Endodermal cell (in vitro differentiated cells): ENCODE measurements around the gene RAB11FIP2. TPM values are rescaled to one million over a fixed set of nuclear protein-coding genes. Genes with fewer than 3 reads are reported as not detected.

Experiments
- DNase-seq: peaks from one replicate; pipeline ENCODE4 v3.0.0-alpha.2; 2017
- H3K27ac ChIP-seq: 2 replicates; pipeline ENCODE4 v1.5.1; 2013; ENCODE audit warnings: mild to moderate bottlenecking, low read depth, low read length, moderate library complexity
- H3K27me3 ChIP-seq: 2 replicates; pipeline ENCODE4 v1.6.1; 2013; ENCODE audit warnings: mild to moderate bottlenecking, low read length, moderate library complexity; ENCODE audit not compliant: insufficient read depth, control insufficient read depth, poor library complexity, severe bottlenecking
- H3K36me3 ChIP-seq: 2 replicates; pipeline ENCODE4 v1.7.0; 2013; ENCODE audit warnings: mild to moderate bottlenecking, low read length, moderate library complexity; ENCODE audit not compliant: control insufficient read depth, insufficient read depth
- H3K4me1 ChIP-seq: one replicate; pipeline ENCODE4 v1.7.0; 2013; ENCODE audit warnings: low read length; ENCODE audit not compliant: control insufficient read depth, insufficient read depth
- H3K4me3 ChIP-seq: 2 replicates; pipeline ENCODE4 v1.5.1; 2013; ENCODE audit warnings: mild to moderate bottlenecking, low read length, moderate library complexity
- H3K9ac ChIP-seq: 2 replicates; pipeline ENCODE4 v1.6.1; 2013; ENCODE audit warnings: mild to moderate bottlenecking, low read length, moderate library complexity; ENCODE audit not compliant: poor library complexity, severe bottlenecking; ENCODE audit errors: extremely low read depth
- H3K9me3 ChIP-seq: 2 replicates; pipeline ENCODE4 v1.6.1; 2013; ENCODE audit warnings: mild to moderate bottlenecking, low read length, moderate library complexity; ENCODE audit not compliant: control insufficient read depth
- H3K27ac Mint-ChIP-seq: 2 replicates; pipeline ENCODE4 v1.8.0; 2020; ENCODE audit warnings: mixed read lengths
- H3K27me3 Mint-ChIP-seq: 2 replicates; pipeline ENCODE4 v1.8.0; 2021; ENCODE audit warnings: mild to moderate bottlenecking, mixed read lengths; ENCODE audit not compliant: insufficient read depth
- H3K36me3 Mint-ChIP-seq: 2 replicates; pipeline ENCODE4 v1.8.0; 2020; ENCODE audit warnings: low read depth, mixed read lengths
- H3K4me1 Mint-ChIP-seq: 2 replicates; pipeline ENCODE4 v1.8.0; 2020; ENCODE audit warnings: mixed read lengths
- H3K4me3 Mint-ChIP-seq: 2 replicates; pipeline ENCODE4 v1.8.0; 2020; ENCODE audit warnings: mild to moderate bottlenecking, moderate library complexity, mixed read lengths
- H3K9me3 Mint-ChIP-seq: 2 replicates; pipeline ENCODE4 v1.8.0; 2020; ENCODE audit warnings: mild to moderate bottlenecking, mixed read lengths
- WGBS, 2 experiments: methylation state at CpG; one replicate each; pipeline versions ENCODE4 v1.1.5 to v1.1.7; 2013; ENCODE audit warnings: missing lambda C conversion rate in 2 of 2, mixed read lengths in 1 of 2; ENCODE audit not compliant: insufficient coverage in 1 of 2, insufficient read length in 1 of 2; 5-methylcytosine and 5-hydroxymethylcytosine counted together
- total RNA-seq, 2 donors: library from RNA; stranded (reverse); fragmentation: NEBNext Ultra II Directional in 1 of 2; extraction: Animal tissue kit (Norgen Biotek cat#: 25700) in 1 of 2; gene quantifications; 2 replicates in 1 of 2; 3 replicates in 1 of 2; pipeline ENCODE4 v1.2.1, GENCODE V29; 2021
- TF ChIP-seq, protein P1 (sequence below): fragments of 200-600 bp; sonication (generic); conservative IDR thresholded peaks from 2 replicates; pipeline ENCODE4 v1.5.0; 2021; ENCODE audit warnings: antibody characterized with exemption, mild to moderate bottlenecking

Gene RAB11FIP2
- total RNA-seq, 2 donors from 2014 or later = 21.9 TPM

- TF ChIP-seq, protein P1, sequence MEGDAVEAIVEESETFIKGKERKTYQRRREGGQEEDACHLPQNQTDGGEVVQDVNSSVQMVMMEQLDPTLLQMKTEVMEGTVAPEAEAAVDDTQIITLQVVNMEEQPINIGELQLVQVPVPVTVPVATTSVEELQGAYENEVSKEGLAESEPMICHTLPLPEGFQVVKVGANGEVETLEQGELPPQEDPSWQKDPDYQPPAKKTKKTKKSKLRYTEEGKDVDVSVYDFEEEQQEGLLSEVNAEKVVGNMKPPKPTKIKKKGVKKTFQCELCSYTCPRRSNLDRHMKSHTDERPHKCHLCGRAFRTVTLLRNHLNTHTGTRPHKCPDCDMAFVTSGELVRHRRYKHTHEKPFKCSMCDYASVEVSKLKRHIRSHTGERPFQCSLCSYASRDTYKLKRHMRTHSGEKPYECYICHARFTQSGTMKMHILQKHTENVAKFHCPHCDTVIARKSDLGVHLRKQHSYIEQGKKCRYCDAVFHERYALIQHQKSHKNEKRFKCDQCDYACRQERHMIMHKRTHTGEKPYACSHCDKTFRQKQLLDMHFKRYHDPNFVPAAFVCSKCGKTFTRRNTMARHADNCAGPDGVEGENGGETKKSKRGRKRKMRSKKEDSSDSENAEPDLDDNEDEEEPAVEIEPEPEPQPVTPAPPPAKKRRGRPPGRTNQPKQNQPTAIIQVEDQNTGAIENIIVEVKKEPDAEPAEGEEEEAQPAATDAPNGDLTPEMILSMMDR = no peak
- H3K27me3 ChIP-seq = no peaks in the 10 kb centered on the region
- Mint-ChIP-seq H3K4me1 (no peaks in the 10 kb centered on the region), H3K27me3 (no peaks in the 10 kb centered on the region), H3K9me3 (peaks cover 3% of the 10 kb centered on the region), H3K27ac (no peak overlapping the region), H3K4me3 (no peak overlapping the region), H3K36me3 (no peaks in the 10 kb centered on the region)
- no peak overlapping the region for H3K4me3 ChIP-seq
- WGBS, 2 experiments = 80 to 83% methylated on average over 1 to 3 of the region's 4 CpGs
- H3K9me3 ChIP-seq = no peaks in the 10 kb centered on the region
- peaks cover 2% of the 10 kb centered on the region for H3K4me1 ChIP-seq
- no peaks in the 10 kb centered on the region for H3K36me3 ChIP-seq
- no peak overlapping the region for H3K9ac ChIP-seq
- DNase-seq = no peak
- no peak overlapping the region for H3K27ac ChIP-seq
These were observed 56.8 kb downstream of the RAB11FIP2 start for GRCh38 chr10:117989962-117990361.

GRCh38 chr10:117988814-117989213 lies 57.9 kb downstream of the RAB11FIP2 start:
- H3K27ac Mint-ChIP-seq = no peak overlapping the region
- peaks cover 3% of the 10 kb centered on the region for H3K9me3 Mint-ChIP-seq
- Histone ChIP-seq H3K4me3 (no peak overlapping the region), H3K36me3 (no peaks in the 10 kb centered on the region), H3K4me1 (peaks cover 2% of the 10 kb centered on the region), H3K9ac (no peak overlapping the region), H3K27me3 (no peaks in the 10 kb centered on the region), H3K27ac (no peak overlapping the region), H3K9me3 (no peaks in the 10 kb centered on the region)
- TF ChIP-seq, protein P1 = no peak
- H3K4me1 Mint-ChIP-seq = no peaks in the 10 kb centered on the region
- H3K4me3 Mint-ChIP-seq = no peak overlapping the region
- no peaks in the 10 kb centered on the region for H3K36me3 Mint-ChIP-seq
- 63% methylated on average over 1 of the region's 3 CpGs; no CpG with 5 or more reads in 1 of the 2 experiments for WGBS, 2 experiments
- no peaks in the 10 kb centered on the region for H3K27me3 Mint-ChIP-seq
- DNase-seq = no peak

GRCh38 chr10:117987244-117987909 lies 59.4 kb downstream of the RAB11FIP2 start:
- Mint-ChIP-seq H3K4me1 (no peaks in the 10 kb centered on the region), H3K36me3 (no peaks in the 10 kb centered on the region), H3K4me3 (no peak overlapping the region), H3K9me3 (peaks cover 3% of the 10 kb centered on the region), H3K27me3 (no peaks in the 10 kb centered on the region), H3K27ac (no peak overlapping the region)
- Histone ChIP-seq H3K4me3 (no peak overlapping the region), H3K36me3 (no peaks in the 10 kb centered on the region), H3K27me3 (no peaks in the 10 kb centered on the region), H3K9me3 (no peaks in the 10 kb centered on the region), H3K27ac (no peak overlapping the region), H3K4me1 (peaks cover 2% of the 10 kb centered on the region), H3K9ac (no peak overlapping the region)
- TF ChIP-seq, protein P1 = no peak
- DNase-seq = no peak
